HG03045 (cell line): ENCODE data around the gene NDUFS6.
"Not testable (repeated sequence)": the region's sequence is repeated elsewhere in the genome, so short reads cannot be mapped to it uniquely, and the experiment has no call there.

ENCODE experiments used
- ATAC-seq: cut with Tn5 transposase; IDR thresholded peaks from one replicate; pipeline ENCODE4 v1.9.1; 2021; ENCODE audit warnings: mild to moderate bottlenecking, moderate library complexity; ENCODE audit not compliant: unreplicated experiment

Gene NDUFS6

DNA sequence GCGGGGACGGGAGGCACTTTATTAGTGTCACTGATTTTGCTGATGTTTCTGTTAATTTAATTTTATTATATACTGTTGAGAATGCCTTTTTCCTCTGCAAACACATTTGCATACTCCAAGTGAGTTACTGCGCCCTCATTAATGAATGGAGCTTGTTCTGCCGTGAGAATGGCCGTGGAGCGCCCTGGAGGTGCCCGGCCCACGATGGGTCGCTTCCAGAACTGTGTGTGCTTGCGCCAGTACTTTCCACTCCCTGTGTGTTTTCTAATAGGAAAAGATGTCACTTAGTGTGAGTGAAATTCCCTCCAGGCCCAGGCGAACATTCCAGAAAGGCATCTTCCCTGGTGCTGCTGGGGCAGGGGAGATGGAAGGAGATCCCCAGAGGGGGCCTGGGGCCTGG is 30.1 kb downstream of the NDUFS6 start:
- no peak for ATAC-seq

DNA sequence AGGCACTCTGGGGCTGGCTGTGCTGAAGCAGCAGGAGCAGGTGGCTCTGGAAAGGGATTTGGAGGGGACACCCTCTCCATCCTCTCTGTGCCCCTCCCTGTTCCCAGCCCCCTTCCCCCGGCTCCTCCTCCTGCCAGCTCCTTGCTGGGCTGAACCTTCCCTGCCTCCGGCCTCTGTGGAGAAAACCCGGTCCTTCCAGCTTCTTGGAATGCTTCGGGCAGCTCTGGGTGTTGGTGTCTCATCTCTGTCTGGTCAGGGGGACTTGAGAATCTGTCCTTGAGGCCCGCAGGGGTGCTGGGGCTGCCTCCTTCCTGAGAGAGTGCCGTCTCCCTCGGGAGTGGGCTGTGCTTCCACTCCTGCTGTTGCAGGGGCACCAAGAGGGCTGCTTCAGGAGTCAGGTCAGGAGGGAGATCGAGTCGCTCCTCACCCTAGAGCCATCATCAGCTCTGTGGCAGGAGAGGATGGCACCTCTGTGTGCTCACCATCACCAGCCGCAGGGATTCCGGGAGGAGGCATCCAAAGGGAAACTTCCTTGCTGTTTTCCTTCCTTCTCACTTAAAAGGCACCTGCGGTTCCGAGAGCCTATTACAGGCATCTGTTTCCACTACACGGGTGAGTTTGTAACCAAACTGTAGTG is 30.6 kb downstream of the NDUFS6 start:
- no peak for ATAC-seq

DNA sequence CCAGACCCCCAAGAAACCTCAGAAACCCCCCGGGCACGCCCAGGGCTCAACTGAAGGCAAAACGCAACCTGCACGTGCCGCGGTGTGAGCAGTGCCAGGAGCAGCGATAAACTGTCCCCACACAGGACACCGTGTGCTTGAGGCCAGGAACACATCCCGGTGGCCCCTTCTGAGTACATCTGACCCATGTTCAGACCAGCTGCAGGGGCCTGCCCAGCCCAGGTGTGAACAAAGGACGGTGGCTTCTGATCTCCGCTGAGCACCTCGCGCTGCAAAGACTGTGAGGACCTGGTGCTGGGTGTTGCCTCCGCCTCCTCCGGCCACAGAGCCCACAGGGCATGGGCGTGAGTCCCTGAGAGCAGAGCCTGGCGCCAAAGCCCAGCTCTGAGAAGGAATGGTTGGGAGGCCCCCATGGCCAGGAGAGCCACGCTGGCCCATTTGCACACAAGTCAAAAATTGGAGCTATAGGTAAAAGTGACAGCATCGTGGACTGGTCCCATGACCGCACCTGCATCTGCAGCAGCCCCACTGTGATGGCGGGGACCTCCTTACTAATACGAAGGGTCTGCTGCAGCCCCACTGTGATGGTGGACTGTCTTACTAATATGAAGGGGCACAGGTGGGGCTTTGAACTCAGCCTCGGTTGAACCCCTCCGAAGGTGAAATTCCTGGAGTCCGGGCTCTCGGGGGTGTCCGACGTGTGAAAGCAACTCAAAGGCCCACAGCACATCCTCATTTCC is 31.5 kb downstream of the NDUFS6 start:
- no peak for ATAC-seq

DNA sequence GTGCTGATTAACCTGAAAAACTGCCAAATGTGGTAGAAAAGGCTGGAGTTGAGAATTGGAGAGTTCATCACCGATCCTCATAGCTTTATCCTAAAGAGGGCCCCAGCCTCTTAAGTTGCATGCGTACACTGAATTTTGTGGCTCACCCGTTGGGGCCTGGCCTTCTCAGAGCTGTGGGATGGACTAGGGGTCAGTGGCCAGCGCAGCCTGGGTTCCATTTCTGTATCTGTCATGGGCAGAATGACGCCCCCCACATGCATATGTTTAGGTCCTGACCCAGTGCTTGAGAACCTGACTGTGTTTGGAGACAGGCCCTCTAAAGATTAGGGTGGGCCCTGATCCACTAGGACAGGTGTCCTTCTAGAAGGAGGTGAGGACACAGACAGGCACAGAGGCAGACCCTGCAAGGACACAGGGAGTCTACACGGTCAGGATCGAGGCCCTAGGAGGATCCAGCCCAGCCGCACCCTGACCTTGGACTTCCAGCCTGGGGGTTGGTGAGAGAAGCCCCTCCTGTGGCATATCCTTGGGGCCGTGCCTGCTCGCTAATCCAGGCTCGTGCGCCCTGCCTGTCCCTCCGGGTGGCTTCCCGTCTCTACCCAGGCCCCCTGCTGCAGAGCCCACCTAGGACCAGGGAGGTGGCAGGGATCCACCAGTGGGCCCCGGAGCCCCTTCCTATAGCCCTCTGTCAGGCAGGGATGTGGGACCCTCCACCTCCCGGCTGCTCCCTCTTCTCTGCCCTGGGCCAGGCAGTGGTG is 32.2 kb downstream of the NDUFS6 start:
- ATAC-seq = no peak

DNA sequence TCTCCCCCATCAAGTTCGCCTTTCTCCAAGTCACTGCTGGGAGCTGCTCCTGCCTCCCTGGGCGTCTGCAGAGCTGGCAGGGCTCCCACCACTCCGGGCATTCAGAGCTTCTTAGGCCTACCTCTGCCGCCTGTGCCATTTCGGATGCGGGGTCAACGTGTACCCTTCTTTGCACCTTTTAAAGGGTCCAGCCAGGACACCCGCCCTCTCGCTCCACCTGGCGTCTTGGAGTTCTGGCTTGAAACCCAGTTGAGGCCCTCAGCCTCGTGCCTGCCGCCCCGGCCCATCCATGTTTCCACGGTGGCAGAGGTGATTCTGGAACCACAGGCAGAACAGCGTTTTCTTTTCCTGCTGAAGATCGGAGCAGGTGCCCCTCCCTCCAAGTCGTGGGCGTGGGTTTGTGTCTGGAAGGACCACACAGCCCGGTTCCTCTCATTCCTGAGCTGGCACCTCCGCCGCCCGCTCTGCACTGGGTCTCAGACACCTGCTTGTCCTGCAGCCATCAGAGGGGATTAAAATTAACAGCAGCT is 32.9 kb downstream of the NDUFS6 start:
- no peak for ATAC-seq

DNA sequence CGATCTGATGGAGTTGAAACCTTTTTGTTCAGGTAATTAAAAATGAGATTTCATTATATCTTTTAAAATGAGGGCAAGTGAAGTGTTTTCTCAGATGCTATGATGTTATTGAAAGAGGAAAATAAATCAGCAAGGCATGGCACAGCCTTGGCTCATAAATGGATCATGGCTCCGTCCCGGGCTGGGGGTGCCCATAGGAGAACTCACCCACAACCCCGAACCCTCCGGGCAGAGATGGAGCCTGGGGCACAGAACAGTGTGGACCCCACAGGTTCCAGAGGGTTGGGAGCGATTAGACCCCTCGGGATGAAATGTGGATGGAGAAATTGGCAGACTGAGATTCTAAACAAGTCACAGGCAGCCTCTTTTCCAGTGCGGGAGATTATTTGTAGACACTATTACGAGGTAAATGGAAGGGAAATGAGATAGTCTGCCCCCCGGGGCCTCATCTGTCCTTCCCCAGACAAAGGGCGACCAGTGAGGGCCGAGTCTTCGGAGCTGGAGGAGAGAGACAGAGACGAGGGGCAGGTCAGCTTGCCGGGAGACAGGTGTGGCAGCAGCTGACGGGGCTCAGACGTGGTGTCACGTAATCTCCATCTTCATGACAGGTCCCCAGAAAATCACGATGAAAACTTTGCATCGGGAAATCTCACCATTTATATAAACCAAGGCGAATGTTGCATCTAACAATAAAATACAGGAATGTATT is 33.7 kb downstream of the NDUFS6 start:
- no peak for ATAC-seq

DNA sequence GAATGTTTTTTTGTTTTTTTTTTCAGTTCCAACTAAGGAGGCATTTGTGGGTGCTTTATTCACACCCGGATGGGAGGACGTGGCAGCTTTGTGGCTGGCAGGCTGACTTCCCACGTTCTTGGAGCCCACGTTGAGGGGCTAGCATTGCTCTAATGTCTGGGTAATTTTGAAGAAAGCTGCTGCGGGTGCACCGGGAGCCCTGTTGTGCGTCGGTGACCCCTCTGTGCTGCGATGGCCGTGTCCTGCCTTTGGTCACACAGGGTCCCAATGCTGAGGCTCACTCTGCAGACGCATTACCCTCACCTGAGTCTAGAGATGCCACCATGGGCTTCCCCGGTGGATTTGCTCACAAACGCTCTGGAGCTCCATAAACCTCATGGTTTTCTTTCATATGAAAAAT is 34.2 kb downstream of the NDUFS6 start:
- no peak for ATAC-seq

DNA sequence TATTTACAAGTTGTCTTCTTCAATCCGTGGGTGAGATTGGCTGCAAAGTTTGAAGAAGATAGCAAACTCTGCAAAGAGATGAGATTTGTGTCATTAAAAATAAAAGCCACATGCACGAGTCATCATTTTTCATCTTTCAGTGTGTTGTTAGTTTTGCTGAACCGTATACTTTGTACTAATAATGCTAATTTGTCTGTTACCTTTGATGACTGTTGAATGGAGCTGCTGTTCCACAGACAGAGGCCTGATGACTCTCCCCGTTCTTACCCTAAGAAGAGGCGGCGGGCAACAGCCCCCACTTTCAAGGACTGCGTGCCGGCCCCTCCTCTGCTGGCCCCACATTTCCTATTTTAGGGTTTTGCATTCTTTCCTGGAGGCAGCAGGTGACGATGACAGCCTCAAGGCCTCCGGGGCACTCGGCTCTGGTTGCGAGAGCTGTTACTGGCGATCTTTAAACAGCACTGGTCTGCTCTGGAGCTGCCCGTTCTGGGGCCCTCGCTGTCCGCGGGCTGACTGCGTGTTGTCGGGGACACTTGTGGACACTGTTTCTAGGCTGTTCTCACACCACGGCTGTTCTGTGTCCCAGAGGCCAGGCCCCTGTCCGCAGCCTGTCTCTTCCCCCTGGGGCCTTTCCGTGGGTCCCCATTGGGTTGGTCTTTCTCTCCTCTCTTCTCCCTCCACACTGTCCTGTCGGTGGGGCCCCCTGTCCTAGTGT is 35.1 kb downstream of the NDUFS6 start:
- no peak for ATAC-seq

DNA sequence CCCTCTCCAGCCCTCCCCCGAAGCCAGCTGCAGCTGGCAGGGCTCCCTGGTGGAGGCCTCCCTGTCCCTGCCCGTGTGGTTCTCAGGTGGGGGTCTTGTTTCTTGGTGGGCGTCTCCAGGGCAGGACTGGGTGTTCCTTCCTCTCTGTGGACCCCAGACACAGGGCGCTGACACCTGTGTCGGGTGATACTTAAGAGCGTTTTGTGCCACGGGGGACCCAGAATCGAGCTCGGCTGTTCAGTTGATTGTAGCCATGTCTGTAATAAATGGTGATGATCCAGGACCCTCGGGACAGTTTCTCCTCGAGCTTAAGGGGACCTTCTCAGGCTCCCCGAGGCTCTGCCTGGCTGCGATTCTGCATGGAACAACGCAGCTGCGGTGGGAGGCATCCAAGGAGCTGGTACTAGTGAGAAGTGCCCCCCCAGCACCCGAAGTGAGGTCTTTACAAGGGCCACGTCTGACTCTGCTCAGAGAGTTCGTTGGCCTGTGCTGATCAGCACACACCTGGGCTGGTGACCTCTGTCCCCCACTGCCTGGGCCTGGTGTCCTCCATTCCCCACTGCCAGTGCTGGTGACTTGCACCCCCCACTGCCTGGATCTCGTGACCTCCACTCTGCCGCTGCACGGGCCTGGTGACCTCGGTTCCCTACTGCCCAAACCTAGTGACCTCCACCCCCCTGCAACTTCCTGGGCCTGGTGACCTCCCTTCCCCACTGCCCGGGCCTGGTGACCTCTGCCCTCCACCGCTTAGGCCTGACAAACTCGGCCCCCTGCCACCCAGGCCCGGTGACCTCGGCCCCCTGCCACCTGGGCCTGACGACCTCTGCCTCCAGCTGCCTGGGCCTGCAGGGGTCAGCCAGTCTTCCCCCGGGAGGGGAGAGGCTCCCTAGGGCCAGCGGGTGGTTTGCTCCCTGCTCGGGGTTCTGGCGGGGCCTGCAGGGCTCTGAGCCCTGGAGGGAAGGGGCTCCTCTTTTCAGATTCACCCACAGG is 36.0 kb downstream of the NDUFS6 start:
- no peak for ATAC-seq

DNA sequence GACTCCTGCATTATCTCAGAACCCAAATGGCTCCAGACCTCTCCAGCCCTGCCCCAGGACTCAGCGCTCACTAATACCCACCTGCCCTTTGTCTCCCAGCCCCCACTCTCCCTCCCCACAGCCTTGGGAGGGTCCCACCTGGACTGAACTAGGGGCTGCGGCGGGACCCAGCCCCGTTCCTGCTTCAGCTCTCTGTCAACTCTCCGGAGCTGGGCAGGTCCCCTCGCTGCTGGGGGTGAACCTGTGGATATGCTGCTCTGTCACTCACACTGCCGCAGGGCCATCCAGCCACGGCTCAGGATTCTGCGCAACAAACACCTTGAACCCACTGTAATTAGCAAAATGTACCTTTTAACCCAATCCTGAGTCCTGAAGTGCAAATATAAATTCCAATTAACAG is 36.8 kb downstream of the NDUFS6 start:
- ATAC-seq = no peak

DNA sequence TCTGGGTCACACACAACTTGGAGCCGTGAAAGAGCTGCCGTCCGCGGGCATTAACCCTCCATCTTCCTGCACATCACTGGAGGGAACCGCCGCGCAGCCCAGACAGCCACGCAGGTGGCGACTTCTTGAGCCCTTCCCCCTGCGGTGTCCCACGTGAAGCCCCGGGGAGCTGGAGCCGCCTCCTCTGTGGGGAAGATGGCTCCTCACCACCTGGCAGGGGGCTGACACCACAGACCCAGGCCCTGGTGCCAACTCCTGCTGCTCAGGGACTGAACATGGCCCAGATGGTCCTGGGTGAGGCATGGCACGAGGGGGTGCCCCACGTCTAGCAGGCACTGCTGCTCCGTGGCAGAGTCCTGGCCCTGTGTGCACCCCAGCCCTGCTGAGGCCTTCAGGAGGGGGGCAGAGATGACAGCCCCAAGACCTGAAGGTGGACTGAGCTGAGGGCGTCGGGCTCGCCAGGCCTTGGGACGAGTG is 38.9 kb downstream of the NDUFS6 start:
- no peak for ATAC-seq

DNA sequence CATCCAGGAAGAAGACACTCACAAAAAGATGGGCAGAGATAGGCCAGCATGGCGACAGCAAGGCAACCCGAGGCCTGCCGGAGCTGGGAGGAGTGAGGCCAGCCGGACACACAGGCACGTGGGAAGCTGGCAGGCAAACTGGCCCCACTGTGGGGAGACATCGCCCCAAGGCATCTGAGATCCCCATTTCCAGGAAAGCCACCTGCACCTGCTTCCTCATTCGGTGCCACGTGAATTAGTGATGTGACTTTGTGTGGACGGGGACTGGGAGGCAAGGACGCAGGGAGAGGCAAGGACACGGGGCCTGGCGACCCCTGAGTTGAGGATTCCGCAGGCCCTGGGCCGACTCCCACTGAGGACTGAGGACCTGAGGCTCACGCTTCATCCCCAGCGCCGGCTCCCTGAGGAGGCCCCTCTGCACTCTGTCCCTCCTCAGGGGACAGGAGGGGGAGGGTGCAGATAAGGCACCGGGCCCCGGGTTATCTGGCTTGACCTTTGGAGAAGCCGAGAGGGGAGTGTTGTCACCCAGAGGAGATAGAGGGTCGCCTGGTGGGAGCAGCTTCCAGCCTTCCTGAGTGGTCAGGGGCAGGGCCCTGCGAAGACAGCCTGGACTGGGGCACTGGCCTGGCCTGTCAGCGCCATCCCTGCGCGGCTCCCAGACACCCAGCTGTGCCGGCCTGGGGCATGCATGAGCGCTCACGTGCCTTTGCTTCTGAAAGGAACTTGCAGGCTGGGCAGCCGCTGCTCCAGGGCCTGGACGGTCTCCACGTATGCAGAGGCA is 39.7 kb downstream of the NDUFS6 start:
- no peak for ATAC-seq

DNA sequence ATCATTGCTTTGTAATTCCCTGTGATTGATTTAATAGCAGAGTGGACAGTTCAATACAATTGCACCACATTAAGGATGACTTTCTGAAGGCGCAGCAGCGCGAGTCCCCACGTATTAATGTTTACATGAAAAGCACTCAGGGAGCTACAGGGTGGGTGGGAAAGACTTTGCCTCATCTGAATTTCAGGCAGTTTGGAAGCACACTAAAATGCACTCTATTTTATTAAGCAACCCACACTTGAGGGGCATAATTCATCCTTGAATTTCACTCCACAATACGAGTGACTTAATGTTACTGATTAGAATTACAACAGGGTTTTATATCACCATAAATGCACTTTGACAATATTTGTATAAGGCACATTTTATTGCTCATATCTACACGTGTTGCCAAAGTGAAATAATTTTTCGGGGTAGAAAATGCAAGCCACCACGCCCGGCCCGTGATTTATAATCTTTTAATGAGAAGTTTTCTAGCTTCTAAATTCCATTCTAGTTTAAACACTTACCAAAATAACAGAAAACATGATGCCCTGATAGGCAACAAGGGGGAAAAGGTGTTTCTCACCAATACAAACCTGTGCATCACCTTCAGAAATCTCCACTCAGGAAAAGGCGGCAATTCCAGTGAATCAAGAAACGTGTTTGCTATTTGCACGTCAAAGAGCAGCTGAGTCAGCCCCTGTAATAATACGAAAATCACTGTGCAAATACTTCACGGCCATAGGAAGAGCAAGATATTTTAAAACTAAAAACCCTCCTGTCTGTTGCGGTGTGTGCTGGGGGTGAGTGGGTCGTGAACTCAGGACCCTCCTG is 41.0 kb downstream of the NDUFS6 start:
- no peak for ATAC-seq

DNA sequence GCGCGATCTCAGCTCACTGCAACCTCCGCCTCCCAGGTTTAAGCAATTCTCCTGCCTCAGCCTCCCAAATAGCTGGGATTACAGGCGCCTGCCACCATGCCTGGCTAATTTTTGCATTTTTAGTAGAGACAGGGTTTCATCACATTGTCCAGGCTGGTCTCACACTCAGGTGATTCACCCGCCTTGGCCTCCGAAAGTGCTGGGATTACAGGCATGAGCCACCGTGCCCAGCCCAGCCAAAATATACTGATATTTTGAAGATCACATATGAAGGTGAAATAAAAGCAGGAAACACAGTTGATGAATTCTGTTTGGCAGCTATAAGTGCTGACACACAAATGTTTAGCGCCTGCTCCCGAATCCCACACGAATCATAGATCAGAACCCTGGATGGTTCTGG is 42.6 kb downstream of the NDUFS6 start:
- not testable (repeated sequence) for ATAC-seq

DNA sequence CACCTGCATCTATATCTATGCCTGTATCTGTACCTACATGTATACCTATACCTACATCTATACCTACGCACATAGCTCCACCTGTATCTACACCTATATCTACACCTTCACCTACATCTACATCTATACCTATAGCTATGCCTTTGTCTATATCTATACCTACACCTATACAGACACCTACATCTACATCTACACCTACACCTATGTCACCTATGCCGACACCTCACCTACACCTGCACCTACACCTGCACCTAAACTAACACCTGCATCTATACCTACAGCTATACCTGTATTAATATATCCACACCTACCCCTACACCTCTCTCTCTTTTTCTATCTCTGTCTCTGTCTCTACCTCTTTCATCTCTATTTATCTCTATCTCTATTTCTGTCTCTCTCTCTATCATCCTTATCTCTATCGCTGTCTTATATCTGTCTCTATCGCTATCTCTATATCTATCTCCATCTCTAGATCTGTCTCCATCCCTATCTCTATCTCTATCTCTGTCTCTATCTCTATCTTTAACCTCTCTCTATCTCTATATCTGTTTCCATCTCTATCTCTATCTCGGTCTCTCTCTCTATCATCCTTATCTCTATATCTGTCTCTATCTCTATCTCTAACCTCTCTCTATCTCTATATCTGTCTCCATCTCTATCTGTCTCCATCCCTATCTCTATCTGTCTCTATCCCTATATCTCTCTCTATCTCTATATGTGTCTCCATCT is 43.7 kb downstream of the NDUFS6 start:
- ATAC-seq = no peak

DNA sequence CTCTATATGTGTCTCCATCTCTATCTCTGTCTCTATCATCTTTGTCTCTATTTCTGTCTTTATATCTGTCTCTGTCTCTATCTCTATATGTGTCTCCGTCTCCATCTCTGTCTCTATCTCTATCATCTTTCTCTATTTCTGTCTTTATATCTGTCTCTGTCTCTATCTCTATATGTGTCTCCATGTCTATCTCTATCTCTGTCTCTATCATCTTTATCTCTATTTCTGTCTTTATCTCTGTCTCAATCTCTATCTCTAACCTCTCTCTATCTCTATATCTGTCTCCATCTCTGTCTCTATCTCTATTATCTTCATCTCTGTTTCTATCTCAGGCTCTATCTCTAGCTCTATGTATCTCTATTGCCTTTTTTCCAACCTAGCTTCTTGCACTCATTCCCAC is 44.5 kb downstream of the NDUFS6 start:
- ATAC-seq = no peak

DNA sequence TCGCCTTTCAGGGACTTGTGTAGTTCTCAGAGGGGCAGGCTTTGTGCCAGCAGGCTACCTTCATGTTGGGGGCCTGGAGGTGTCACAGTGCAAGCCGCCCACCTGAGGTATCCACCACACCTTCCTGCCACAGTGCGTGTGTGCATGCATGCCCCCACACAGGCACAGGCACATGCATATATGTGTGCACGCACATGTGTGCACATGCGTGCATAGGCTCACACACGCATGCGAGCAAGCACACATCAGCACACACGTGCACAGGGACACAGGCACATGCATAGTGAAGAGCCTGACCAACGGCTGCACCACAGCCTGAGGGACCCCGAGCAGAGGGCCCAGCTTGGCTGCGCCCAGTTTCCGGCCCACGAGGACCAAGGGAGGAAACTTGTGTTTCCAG is 45.4 kb downstream of the NDUFS6 start:
- ATAC-seq = no peak
